H1 (cell line): ENCODE data around the gene NDUFS8. TPM values are rescaled to one million over a fixed set of nuclear protein-coding genes. Genes with fewer than 3 reads are reported as not detected.

Experiments used
- CTCF ChIA-PET: fragments of 300-600 bp; sonication (Branson Sonifier 250); formaldehyde crosslinking; loops from one replicate; lab custom pipeline; 2021; ENCODE audit not compliant: partially characterized antibody; lab: Charles Lee
- POLR2A ChIA-PET: fragments of 300-600 bp; sonication (Branson Sonifier 250); formaldehyde crosslinking; loops from one replicate; lab custom pipeline; 2021; ENCODE audit warnings: inconsistent platforms; ENCODE audit not compliant: partially characterized antibody; lab: Charles Lee
- DNase-seq, 2 experiments: peaks; one replicate each; pipeline versions ENCODE4 v3.0.0 to v3.0.0-alpha.2; 2010 to 2022; ENCODE audit warnings: low spot score in 2 of 2, low read depth in 1 of 2, mixed read lengths in 1 of 2
- FAIRE-seq: peaks from 2 replicates; lab custom pipeline; 2011; peaks lifted over from hg19 to GRCh38; lab: Jason Lieb, UNC
- H2AFZ ChIP-seq: 2 replicates; pipeline ENCODE4 v1.8.1; 2012; ENCODE audit warnings: low read length, inconsistent platforms
- H2AK5ac ChIP-seq: 2 replicates; pipeline ENCODE4 v1.6.1; 2013; ENCODE audit warnings: low read depth, low read length
- H2BK120ac ChIP-seq: replicated peaks from 2 replicates; pipeline ENCODE3; 2013; ENCODE audit warnings: low read depth, low read length, inconsistent platforms
- H2BK12ac ChIP-seq: 2 replicates; pipeline ENCODE4 v1.6.1; 2013; ENCODE audit warnings: low read depth, low read length
- H2BK15ac ChIP-seq: 2 replicates; pipeline ENCODE4 v1.6.1; 2013; ENCODE audit warnings: low read length
- H2BK20ac ChIP-seq: 2 replicates; pipeline ENCODE4 v1.6.1; 2013; ENCODE audit warnings: low read length
- H2BK5ac ChIP-seq: 2 replicates; pipeline ENCODE4 v1.6.1; 2013; ENCODE audit warnings: low read depth, low read length
- H3K14ac ChIP-seq: 2 replicates; pipeline ENCODE4 v1.6.1; 2013; ENCODE audit warnings: inconsistent platforms; ENCODE audit not compliant: insufficient read length
- H3K18ac ChIP-seq: 2 replicates; pipeline ENCODE4 v1.6.1; 2013; ENCODE audit warnings: low read length; ENCODE audit errors: extremely low read depth
- H3K23ac ChIP-seq: 2 replicates; pipeline ENCODE4 v1.6.1; 2013; ENCODE audit warnings: inconsistent platforms; ENCODE audit not compliant: insufficient read length
- H3K23me2 ChIP-seq: 2 replicates; pipeline ENCODE4 v1.6.1; 2013; ENCODE audit warnings: low read depth, low read length
- H3K27ac ChIP-seq: 2 replicates; pipeline ENCODE4 v1.6.1; 2011; ENCODE audit warnings: low read depth, low read length, inconsistent platforms
- H3K27me3 ChIP-seq, 4 experiments: replicated peaks in 1 of 4; 1 replicate in 1 of 4; 2 replicates in 3 of 4; pipeline versions ENCODE4 v1.6.1 to v1.8.1; 2011 to 2013; ENCODE audit warnings: low read length in 3 of 4, mild to moderate bottlenecking in 3 of 4, inconsistent platforms in 2 of 4, mixed read lengths in 2 of 4, moderate library complexity in 1 of 4; ENCODE audit not compliant: control insufficient read depth in 3 of 4, insufficient read depth in 3 of 4; ENCODE audit errors: extremely low read depth in 1 of 4
- H3K36me3 ChIP-seq, 4 experiments: 2 replicates each; pipeline versions ENCODE4 v1.6.1 to v1.8.1; 2011 to 2013; ENCODE audit warnings: mild to moderate bottlenecking in 4 of 4, low read length in 3 of 4, moderate library complexity in 2 of 4, control low read depth in 1 of 4, inconsistent platforms in 1 of 4; ENCODE audit not compliant: insufficient read depth in 4 of 4, control insufficient read depth in 2 of 4
- H3K4ac ChIP-seq: replicated peaks from 2 replicates; pipeline ENCODE3; 2013; ENCODE audit warnings: low read length, low read depth, mixed read lengths, inconsistent platforms; ENCODE audit not compliant: insufficient read length
- H3K4me1 ChIP-seq, 4 experiments: replicated peaks in 1 of 4; 1 replicate in 1 of 4; 2 replicates in 3 of 4; pipeline versions ENCODE4 v1.6.1 to v1.8.1; 2011 to 2013; ENCODE audit warnings: low read length in 3 of 4, inconsistent platforms in 2 of 4, mixed read lengths in 1 of 4; ENCODE audit not compliant: insufficient read depth in 4 of 4, control insufficient read depth in 3 of 4
- H3K4me2 ChIP-seq, 2 experiments: 2 replicates each; pipeline versions ENCODE4 v1.6.1 to v1.8.1; 2011 to 2013; ENCODE audit warnings: low read depth in 2 of 2, low read length in 2 of 2, control low read depth in 1 of 2, inconsistent platforms in 1 of 2, mild to moderate bottlenecking in 1 of 2; ENCODE audit not compliant: insufficient read depth in 1 of 2
- H3K4me3 ChIP-seq, 4 experiments: fragments of 200-600, 300-600 bp in 1 of 4; sonication (generic), shearing (Covaris generic), sonication (Bioruptor Twin) in 1 of 4; 2 replicates each; pipeline versions ENCODE4 v1.5.1 to v1.8.1; 2011 to 2016; ENCODE audit warnings: low read length in 4 of 4, low read depth in 3 of 4, control low read depth in 2 of 4, inconsistent platforms in 2 of 4, mild to moderate bottlenecking in 2 of 4, mixed read lengths in 1 of 4, moderate library complexity in 1 of 4; ENCODE audit not compliant: insufficient read depth in 2 of 4; ENCODE audit errors: extremely low read depth in 1 of 4
- H3K56ac ChIP-seq: replicated peaks from 2 replicates; pipeline ENCODE3; 2013; ENCODE audit warnings: low read depth, mild to moderate bottlenecking, mixed read lengths, low read length, inconsistent platforms; ENCODE audit not compliant: insufficient read length
- H3K79me1 ChIP-seq: 2 replicates; pipeline ENCODE4 v1.6.1; 2013; ENCODE audit warnings: low read depth, low read length, control low read depth
- H3K79me2 ChIP-seq, 2 experiments: 2 replicates each; pipeline versions ENCODE4 v1.6.1 to v1.8.1; 2012 to 2013; ENCODE audit warnings: low read length in 2 of 2, mild to moderate bottlenecking in 2 of 2, inconsistent platforms in 1 of 2; ENCODE audit not compliant: insufficient read depth in 2 of 2, control insufficient read depth in 1 of 2
- H3K9ac ChIP-seq, 4 experiments: replicated peaks in 1 of 4; 1 replicate in 1 of 4; 2 replicates in 3 of 4; pipeline versions ENCODE4 v1.6.1 to v1.8.1; 2011 to 2013; ENCODE audit warnings: low read depth in 3 of 4, low read length in 3 of 4, control low read depth in 2 of 4, mild to moderate bottlenecking in 2 of 4, moderate library complexity in 2 of 4, inconsistent platforms in 1 of 4; ENCODE audit errors: extremely low read depth in 1 of 4
- H3K9me3 ChIP-seq, 2 experiments: 2 replicates each; pipeline versions ENCODE4 v1.6.1 to v1.8.1; 2012 to 2013; ENCODE audit warnings: mild to moderate bottlenecking in 2 of 2, moderate library complexity in 2 of 2, control low read depth in 1 of 2, inconsistent platforms in 1 of 2, low read depth in 1 of 2, low read length in 1 of 2, mixed read lengths in 1 of 2; ENCODE audit not compliant: insufficient read depth in 2 of 2
- H4K20me1 ChIP-seq, 2 experiments: replicated peaks in 1 of 2; 2 replicates each; pipeline versions ENCODE3 to v1.8.1; 2011 to 2013; ENCODE audit warnings: inconsistent platforms in 2 of 2, low read length in 2 of 2, mild to moderate bottlenecking in 1 of 2; ENCODE audit not compliant: insufficient read depth in 2 of 2, control insufficient read depth in 1 of 2
- H4K5ac ChIP-seq: 2 replicates; pipeline ENCODE4 v1.6.1; 2013; ENCODE audit warnings: low read length, low read depth, mixed read lengths, inconsistent platforms; ENCODE audit not compliant: insufficient read length
- H4K8ac ChIP-seq: 2 replicates; pipeline ENCODE4 v1.8.0; 2013; ENCODE audit warnings: mild to moderate bottlenecking, moderate library complexity, low read length, inconsistent platforms; ENCODE audit not compliant: insufficient read depth; ENCODE audit errors: extremely low read depth
- H4K91ac ChIP-seq: replicated peaks from 2 replicates; pipeline ENCODE3; 2013; ENCODE audit warnings: low read length, mixed read lengths, inconsistent platforms; ENCODE audit not compliant: insufficient read length
- E2F6 ChIP-seq: IDR thresholded peaks from 2 replicates; pipeline ENCODE4 v1.6.1; 2012; ENCODE audit warnings: inconsistent platforms
- NANOG ChIP-seq: IDR thresholded peaks from 2 replicates; pipeline ENCODE4 v1.6.1; 2011; ENCODE audit warnings: low read length, low read depth, mild to moderate bottlenecking, inconsistent platforms; ENCODE audit not compliant: insufficient read depth, poor library complexity, severe bottlenecking
- WGBS, 2 experiments: shearing (Covaris generic) in 1 of 2; methylation state at CpG; one replicate each; pipeline versions ENCODE4 v1.1.6 to v1.1.7; 2013 to 2015; ENCODE audit warnings: low lambda C conversion rate in 2 of 2, mixed read lengths in 2 of 2, inconsistent platforms in 1 of 2, low coverage in 1 of 2, missing lambda C conversion rate in 1 of 2; ENCODE audit not compliant: insufficient replicate concordance in 2 of 2, insufficient coverage in 1 of 2, insufficient read length in 1 of 2; ENCODE audit errors: extremely low coverage in 1 of 2, missing lambda C conversion rate in 1 of 2; 5-methylcytosine and 5-hydroxymethylcytosine counted together
- polyA plus RNA-seq, 7 experiments: library from polyadenylated mRNA; depleted of rRNA in 3 of 7; stranded (reverse) in 5 of 7; unstranded in 2 of 7; fragments of >200 nt in 5 of 7; fragments of 200-250 nt in 2 of 7; gene quantifications; 1 replicate in 5 of 7; 2 replicates in 1 of 7; 4 replicates in 1 of 7; pipeline versions ENCODE4 v1.2.1 to v1.2.3, GENCODE V29; 2011 to 2013; ENCODE audit warnings: missing spikeins in 2 of 7, mixed read lengths in 2 of 7
- total RNA-seq: library from RNA; stranded (reverse); fragmentation: NEBNext Ultra II Directional; extraction: Animal tissue kit (Norgen Biotek cat#: 25700); gene quantifications from 2 replicates; pipeline ENCODE4 v1.2.1, GENCODE V29; 2021

The NDUFS8 gene
- total and polyA plus RNA-seq, 2 of the 8 experiments (the other 6 are each of a cell fraction or from before 2014, with no cell fraction given) = 182 to 291 TPM

- H3K4me2 ChIP-seq = peak overlapping the region in 1 of 2 experiments; percentile 37; a peak in 2 of 4 replicates
- peaks cover 0 to 4% of the 10 kb centered on the region in 2 experiments for H4K20me1 ChIP-seq
- H4K91ac ChIP-seq = peak overlapping the region; percentile 15
- peak overlapping the region; percentile 90; the same call in 1 of the 2 replicates for H2BK12ac ChIP-seq
- no peak overlapping the region; the same call in 1 of the 2 replicates for H2AK5ac ChIP-seq
- no peak overlapping the region for H2BK120ac ChIP-seq
- no peak overlapping the region for H3K23ac ChIP-seq
- no peak overlapping the region for H3K9ac ChIP-seq
- H3K4me1 ChIP-seq = peaks cover 4 to 27% (median 20%) of the 10 kb centered on the region in 4 experiments
- H3K14ac ChIP-seq = no peak overlapping the region
- FAIRE-seq (no peak), DNase-seq (peak; percentile 36 to 61)
- H4K8ac ChIP-seq = peak overlapping the region; percentile 90
- no peaks in the 10 kb centered on the region for H3K79me1 ChIP-seq
- no peak overlapping the region for H3K4me3 ChIP-seq
- POLR2A ChIA-PET = interaction anchor here (1.1 to 16.6 kb wide), 4 partner anchors 8 to 172 kb away, joined by 3 to 183 read pairs (median 14); partner anchors contain the start of gene NDUFS8
- H2AFZ ChIP-seq = no peak overlapping the region
- peak overlapping the region; percentile 53 for H2BK15ac ChIP-seq
- 76% methylated on average over 21 of the region's 22 CpGs; no CpG with 5 or more reads in 1 of the 2 experiments for WGBS, 2 experiments
- H3K27ac ChIP-seq = peak overlapping the region; percentile 24; the same call in 1 of the 2 replicates
- H2BK5ac ChIP-seq = peak overlapping the region; percentile 88
- H3K27me3 ChIP-seq = no peaks in the 10 kb centered on the region
- no peaks in the 10 kb centered on the region for H3K9me3 ChIP-seq
- no peaks in the 10 kb centered on the region; the same call in 1 of the 2 replicates for H3K23me2 ChIP-seq
- no peaks in the 10 kb centered on the region for H3K79me2 ChIP-seq
- no peaks in the 10 kb centered on the region for H3K36me3 ChIP-seq
- no peak overlapping the region for H3K4ac ChIP-seq
- H2BK20ac ChIP-seq = peak overlapping the region; percentile 72; the same call in 1 of the 2 replicates
- H3K18ac ChIP-seq = peak overlapping the region; percentile 62
- CTCF ChIA-PET = interaction anchor here (0.6 to 2.7 kb wide), 9 partner anchors 10 to 169 kb away, joined by 3 to 18 read pairs (median 3); partner anchors contain the start of genes ALDH3B1 and NDUFS8
- no peak overlapping the region for H3K56ac ChIP-seq
- TF ChIP-seq E2F6 (peak; percentile 37; the same call in 1 of the 2 replicates), NANOG (no peak)
- peak overlapping the region; percentile 1 for H4K5ac ChIP-seq
Observed at GRCh38 chr11:68040101-68040956, 9.8 kb downstream of the NDUFS8 start.
